ENCODE results near the gene ZCCHC7. TPM values are rescaled to one million over a fixed set of nuclear protein-coding genes. Genes with fewer than 3 reads are reported as not detected.

ZCCHC7 gene
- total and polyA plus RNA-seq, 2 of the 8 experiments (the other 6 are each of a cell fraction or from before 2014, with no cell fraction given): 12.2 to 27.5 TPM

- H2BK120ac ChIP-seq (replicated peaks; ENCODE audit: low read depth, low read length): no peak overlapping the region
- no peak overlapping the region for H4K5ac ChIP-seq (ENCODE audit: insufficient read length, low read depth, low read length)
- no peak overlapping the region for H3K14ac ChIP-seq (ENCODE audit: insufficient read length)
- no peak overlapping the region for H3K18ac ChIP-seq (ENCODE audit: extremely low read depth, low read length)
- H3K4me1 ChIP-seq (replicated peaks in 1 of 4; ENCODE audit: control insufficient read depth in 3 of 4, insufficient read depth in 4 of 4, low read length in 3 of 4): no peaks in the 10 kb centered on the region; a peak in 1 of 7 replicates
- no peak overlapping the region for H3K23ac ChIP-seq (ENCODE audit: insufficient read length)
- 85% methylated on average over 2 of the region's 2 CpGs; no CpG with 5 or more reads in 1 of the 2 experiments for WGBS, 2 experiments (ENCODE audit: extremely low coverage in 1 of 2, insufficient coverage in 1 of 2, insufficient read length in 1 of 2, insufficient replicate concordance in 2 of 2, low coverage in 1 of 2, low lambda C conversion rate in 2 of 2, missing lambda C conversion rate in 1 of 2)
- no peaks in the 10 kb centered on the region for H4K20me1 ChIP-seq (replicated peaks in 1 of 2; ENCODE audit: control insufficient read depth in 1 of 2, insufficient read depth in 2 of 2, low read length in 2 of 2)
- POLR2A ChIA-PET (ENCODE audit: partially characterized antibody): no interaction called here
- H4K91ac ChIP-seq (replicated peaks; ENCODE audit: insufficient read length, low read length): no peak overlapping the region
- H3K27me3 ChIP-seq (replicated peaks in 1 of 4; ENCODE audit: control insufficient read depth in 3 of 4, extremely low read depth in 1 of 4, insufficient read depth in 3 of 4, low read length in 3 of 4): no peaks in the 10 kb centered on the region
- CTCF ChIA-PET (ENCODE audit: partially characterized antibody): interaction anchor here (0.9 to 3.3 kb wide), 3 partner anchors 8 to 25 kb away, joined by 3 to 19 read pairs (median 3); no protein-coding TSS in a partner anchor
- H2AFZ ChIP-seq (ENCODE audit: low read length): no peak overlapping the region
- no peak overlapping the region for H3K4ac ChIP-seq (replicated peaks; ENCODE audit: insufficient read length, low read depth, low read length)
- H3K56ac ChIP-seq (replicated peaks; ENCODE audit: insufficient read length, low read depth, low read length): no peak overlapping the region
- H2BK15ac ChIP-seq (ENCODE audit: low read length): no peak overlapping the region
- H3K79me1 ChIP-seq (ENCODE audit: low read depth, low read length): no peaks in the 10 kb centered on the region
- H2AK5ac ChIP-seq (ENCODE audit: low read depth, low read length): no peak overlapping the region
- DNase-seq (ENCODE audit: low read depth in 1 of 2, low spot score in 2 of 2) (no peak), FAIRE-seq (no peak)
- H3K27ac ChIP-seq (ENCODE audit: low read depth, low read length): no peak overlapping the region
- H3K4me3 ChIP-seq (ENCODE audit: extremely low read depth in 1 of 4, insufficient read depth in 2 of 4, low read depth in 3 of 4, low read length in 4 of 4): no peak overlapping the region
- no peaks in the 10 kb centered on the region for H3K79me2 ChIP-seq (ENCODE audit: control insufficient read depth in 1 of 2, insufficient read depth in 2 of 2, low read length in 2 of 2)
- no peaks in the 10 kb centered on the region for H3K23me2 ChIP-seq (ENCODE audit: low read depth, low read length)
- no peak overlapping the region for H3K9ac ChIP-seq (replicated peaks in 1 of 4; ENCODE audit: extremely low read depth in 1 of 4, low read depth in 3 of 4, low read length in 3 of 4)
- H2BK20ac ChIP-seq (ENCODE audit: low read length): no peak overlapping the region
- no peaks in the 10 kb centered on the region for H3K36me3 ChIP-seq (ENCODE audit: control insufficient read depth in 2 of 4, insufficient read depth in 4 of 4, low read length in 3 of 4)
- no peak overlapping the region for H2BK5ac ChIP-seq (ENCODE audit: low read depth, low read length)
- no peak overlapping the region for H2BK12ac ChIP-seq (ENCODE audit: low read depth, low read length)
- no peak overlapping the region for H3K4me2 ChIP-seq (ENCODE audit: insufficient read depth in 1 of 2, low read depth in 2 of 2, low read length in 2 of 2)
- H3K9me3 ChIP-seq (ENCODE audit: insufficient read depth in 2 of 2, low read depth in 1 of 2, low read length in 1 of 2): no peaks in the 10 kb centered on the region
- H4K8ac ChIP-seq (ENCODE audit: extremely low read depth, insufficient read depth, low read length): no peak overlapping the region
- no peak for TF ChIP-seq MAFK (IDR thresholded peaks at IDR 0.05; ENCODE audit: low read depth, low read length)
- TF ChIP-seq CTBP2 (IDR thresholded peaks at IDR 0.05; ENCODE audit: borderline replicate concordance, insufficient read depth, insufficient read length, low read length): no peak
- TF ChIP-seq CTCF (IDR thresholded peaks at IDR 0.05; ENCODE audit: control extremely low read depth in 1 of 3, insufficient read depth in 1 of 3, low read depth in 1 of 3, low read length in 3 of 3): no peak
- TF ChIP-seq ATF2 (IDR thresholded peaks at IDR 0.05; ENCODE audit: low read length): no peak
- TF ChIP-seq JUN (IDR thresholded peaks at IDR 0.05; ENCODE audit: low read depth, low read length): no peak
- TF ChIP-seq SUZ12 (IDR thresholded peaks at IDR 0.05; ENCODE audit: low read length): no peak
- no peak for TF ChIP-seq TCF12 (IDR thresholded peaks at IDR 0.05; ENCODE audit: low read depth, low read length)
- no peak for TF ChIP-seq CBX5 (IDR thresholded peaks at IDR 0.05; ENCODE audit: low read depth, low read length)
- no peak for TF ChIP-seq NANOG (IDR thresholded peaks at IDR 0.05; ENCODE audit: insufficient read depth, low read depth, low read length, poor library complexity, severe bottlenecking)
- TF ChIP-seq POLR2A (IDR thresholded peaks at IDR 0.05; ENCODE audit: control extremely low read depth in 1 of 2, low read depth in 2 of 2, low read length in 2 of 2): no peak
These were observed 279.0 kb downstream of the ZCCHC7 start for GRCh38 chr9:37399336-37399735.
